ENCODE data around the gene TPO.
"Not testable (repeated sequence)": the region's sequence is repeated elsewhere in the genome, so short reads cannot be mapped to it uniquely, and the experiment has no call there.

The TPO gene

GRCh38 chr2:1501991-1502390 is 88.7 kb downstream of the TPO start:
- DNase-seq (ENCODE audit: low read depth in 2 of 2): no peak

- DNase-seq (ENCODE audit: low read depth in 2 of 2): no peak
These were observed 89.6 kb downstream of the TPO start for GRCh38 chr2:1502891-1503304.

- no peak for DNase-seq (ENCODE audit: low read depth in 2 of 2)
These were observed 90.4 kb downstream of the TPO start for GRCh38 chr2:1503471-1504310.

- no peak for DNase-seq (ENCODE audit: low read depth in 2 of 2)
These were observed 91.1 kb downstream of the TPO start for GRCh38 chr2:1504311-1504750.

- DNase-seq (ENCODE audit: low read depth in 2 of 2): no peak
These were observed 91.8 kb downstream of the TPO start for GRCh38 chr2:1505031-1505441.

GRCh38 chr2:1509271-1510065 is 96.2 kb downstream of the TPO start:
- no peak for DNase-seq (ENCODE audit: low read depth in 2 of 2)

- no peak for DNase-seq (ENCODE audit: low read depth in 2 of 2)
These were observed 96.9 kb downstream of the TPO start for GRCh38 chr2:1510176-1510575.

- no peak for DNase-seq (ENCODE audit: low read depth in 2 of 2)
These were observed 98.2 kb downstream of the TPO start for GRCh38 chr2:1511455-1511854.

- no peak for DNase-seq (ENCODE audit: low read depth in 2 of 2)
These were observed 99.3 kb downstream of the TPO start for GRCh38 chr2:1512321-1513289.

GRCh38 chr2:1514391-1515072 is 101.3 kb downstream of the TPO start:
- no peak for DNase-seq (ENCODE audit: low read depth in 2 of 2)

- no peak for DNase-seq (ENCODE audit: low read depth in 2 of 2)
These were observed 101.8 kb downstream of the TPO start for GRCh38 chr2:1515073-1515430.

GRCh38 chr2:1515986-1516797 is 102.9 kb downstream of the TPO start:
- no peak for DNase-seq (ENCODE audit: low read depth in 2 of 2)

GRCh38 chr2:1516798-1517060 is 103.5 kb downstream of the TPO start:
- no peak for DNase-seq (ENCODE audit: low read depth in 2 of 2)

- not testable (repeated sequence) for DNase-seq (ENCODE audit: low read depth in 2 of 2)
These were observed 104.0 kb downstream of the TPO start for GRCh38 chr2:1517291-1517690.

- DNase-seq (ENCODE audit: low read depth in 2 of 2): no peak
These were observed 104.5 kb downstream of the TPO start for GRCh38 chr2:1517786-1518185.

- DNase-seq (ENCODE audit: low read depth in 2 of 2): no peak
These were observed 105.1 kb downstream of the TPO start for GRCh38 chr2:1518331-1518803.

GRCh38 chr2:1518867-1519530 is 105.7 kb downstream of the TPO start:
- DNase-seq (ENCODE audit: low read depth in 2 of 2): no peak

- no peak for DNase-seq (ENCODE audit: low read depth in 2 of 2)
These were observed 108.1 kb downstream of the TPO start for GRCh38 chr2:1521191-1521877.

All from fibroblast of skin of left biceps (primary cell).